K562 (cell line): ENCODE results near the gene ZNF680. TPM values are rescaled to one million over a fixed set of nuclear protein-coding genes. Genes with fewer than 3 reads are reported as not detected.

ENCODE experiments used
- ATAC-seq: fragments of 200-7000 bp; cut with Tn5 transposase; 3 replicates; pipeline ENCODE4 v1.9.1; 2020; ENCODE audit warnings: moderate library complexity
- BruUV-seq: library from RNA; stranded (reverse); fragments of 400-500 nt; replicated peaks from 2 replicates; lab custom pipeline; 2021; lab: Mats Ljungman, UMichigan
- CTCF ChIA-PET: fragments of 300-600 bp; formaldehyde crosslinking; extraction: SDS; loops from one replicate; lab custom pipeline; 2021; ENCODE audit warnings: low intra/inter-chr PET ratio; lab: Yijun Ruan, JAX
- POLR2A ChIA-PET: fragments of 300-600, 350-650 bp; sonication (Branson Sonifier 250); formaldehyde crosslinking; extraction: SDS; loops from one replicate; lab custom pipeline; 2021; ENCODE audit warnings: antibody characterized with exemption, inconsistent platforms; lab: Yijun Ruan, JAX
- DNase-seq, 4 experiments: peaks; one replicate each; pipeline versions ENCODE4 v3.0.0 to v3.0.0-alpha.2; 2011 to 2018; ENCODE audit warnings: low spot score in 3 of 4, mixed read lengths in 3 of 4; ENCODE audit errors: extremely low read depth in 1 of 4
- FAIRE-seq: peaks from 2 replicates; lab custom pipeline; 2011; peaks lifted over from hg19 to GRCh38; lab: Jason Lieb, UNC
- H2AFZ ChIP-seq: 2 replicates; pipeline ENCODE4 v1.6.0; 2011; ENCODE audit warnings: low read depth, low read length, control low read depth, inconsistent platforms
- H3K27ac ChIP-seq: fragments of 200-600 bp; 3 replicates; pipeline ENCODE4 v1.8.0; 2011; ENCODE audit warnings: low read depth, mild to moderate bottlenecking, control low read depth, inconsistent platforms, low read length, moderate library complexity, mixed read lengths; ENCODE audit errors: extremely low read depth
- H3K27me3 ChIP-seq, 2 experiments: fragments of 300-600 bp in 1 of 2; 2 replicates in 1 of 2; 3 replicates in 1 of 2; pipeline versions ENCODE4 v1.6.0 to v1.8.0; 2011; ENCODE audit warnings: inconsistent platforms in 2 of 2, low read length in 2 of 2, mild to moderate bottlenecking in 1 of 2, mixed read lengths in 1 of 2, moderate library complexity in 1 of 2; ENCODE audit not compliant: control insufficient read depth in 2 of 2, insufficient read depth in 2 of 2
- H3K36me3 ChIP-seq: fragments of 300-600 bp; 3 replicates; pipeline ENCODE4 v1.8.0; 2011; ENCODE audit warnings: mild to moderate bottlenecking, low read length, inconsistent platforms; ENCODE audit not compliant: control insufficient read depth, insufficient read depth
- H3K4me1 ChIP-seq, 2 experiments: fragments of 200-600 bp in 1 of 2; replicated peaks in 1 of 2; 2 replicates in 1 of 2; 3 replicates in 1 of 2; pipeline versions ENCODE4 v1.5.1 to v1.8.0; 2011; ENCODE audit warnings: inconsistent platforms in 2 of 2, low read length in 2 of 2, mild to moderate bottlenecking in 1 of 2, mixed read lengths in 1 of 2, moderate library complexity in 1 of 2; ENCODE audit not compliant: control insufficient read depth in 2 of 2, insufficient read depth in 2 of 2
- H3K4me2 ChIP-seq: 2 replicates; pipeline ENCODE4 v1.6.1; 2011; ENCODE audit warnings: low read length, control low read depth, inconsistent platforms, mixed read lengths; ENCODE audit not compliant: insufficient read depth
- H3K4me3 ChIP-seq: fragments of 200-600 bp; sonication (generic), shearing (Covaris generic); 2 replicates; pipeline ENCODE4 v1.5.1; 2016; ENCODE audit warnings: control low read depth, inconsistent platforms
- H3K79me2 ChIP-seq: fragments of 200-600 bp; 3 replicates; pipeline ENCODE4 v1.8.0; 2011; ENCODE audit warnings: low read length, inconsistent platforms; ENCODE audit not compliant: control insufficient read depth, insufficient read depth
- H3K9ac ChIP-seq, 2 experiments: 2 replicates each; pipeline versions ENCODE4 v1.6.0 to v1.6.1; 2011; ENCODE audit warnings: low read depth in 2 of 2, low read length in 2 of 2, control low read depth in 1 of 2, inconsistent platforms in 1 of 2, mild to moderate bottlenecking in 1 of 2, mixed read lengths in 1 of 2; ENCODE audit not compliant: insufficient read depth in 1 of 2
- H3K9me1 ChIP-seq: one replicate; pipeline ENCODE4 v1.6.0; 2011; ENCODE audit warnings: inconsistent platforms, mild to moderate bottlenecking, low read length, moderate library complexity; ENCODE audit not compliant: control insufficient read depth, insufficient read depth
- H3K9me3 ChIP-seq: replicated peaks from 2 replicates; pipeline ENCODE4 v1.5.1; 2011; ENCODE audit warnings: low read depth, low read length, inconsistent platforms; ENCODE audit not compliant: control insufficient read depth, insufficient read depth
- H4K20me1 ChIP-seq: replicated peaks from 2 replicates; pipeline ENCODE4 v1.6.1; 2011; ENCODE audit warnings: low read length, inconsistent platforms, mixed read lengths; ENCODE audit not compliant: control insufficient read depth, insufficient read depth
- LEF1 ChIP-seq: fragments of 450-650 bp; IDR thresholded peaks from 2 replicates; pipeline ENCODE4 v1.6.1; 2016; ENCODE audit warnings: mild to moderate bottlenecking
- NCOA2 ChIP-seq, 2 experiments: fragments of 450-650 bp; IDR thresholded peaks; 2 replicates each; pipeline ENCODE4 v1.6.1; 2018; ENCODE audit warnings: mild to moderate bottlenecking in 2 of 2, moderate library complexity in 1 of 2; ENCODE audit not compliant: partially characterized antibody in 2 of 2
- RFX7 ChIP-seq: fragments of 250-450 bp; sonication (Bioruptor Pico); IDR thresholded peaks from 2 replicates; pipeline ENCODE4 v1.5.1; 2021; ENCODE audit warnings: mild to moderate bottlenecking
- XRCC3 ChIP-seq: fragments of 450-650 bp; IDR thresholded peaks from 2 replicates; pipeline ENCODE4 v1.6.1; 2017; ENCODE audit warnings: mild to moderate bottlenecking, moderate library complexity
- ZFPM2 ChIP-seq: fragments of 250-450 bp; sonication (Bioruptor Pico); IDR thresholded peaks from 2 replicates; pipeline ENCODE4 v1.5.1; 2022; ENCODE audit warnings: mild to moderate bottlenecking
- ZNF282 ChIP-seq: sonication (generic); formaldehyde crosslinking; IDR thresholded peaks from 2 replicates; pipeline ENCODE4 v1.8.1; 2023; ENCODE audit warnings: missing genetic modification reagents
- ZNF436 ChIP-seq: fragments of 250-450, 450-650 bp; sonication (Bioruptor Pico); formaldehyde crosslinking; IDR thresholded peaks from 2 replicates; pipeline ENCODE4 v1.7.0; 2020; ENCODE audit warnings: mild to moderate bottlenecking
- ZNF583 ChIP-seq: fragments of 250-450 bp; sonication (Bioruptor Pico); IDR thresholded peaks from 2 replicates; pipeline ENCODE4 v1.4.0; 2020
- ZNF764 ChIP-seq: fragments of 250-450 bp; sonication (Bioruptor Pico); IDR thresholded peaks from 2 replicates; pipeline ENCODE4 v1.4.0; 2020; ENCODE audit warnings: low read depth, mild to moderate bottlenecking, moderate library complexity
- in situ Hi-C: fragments of 300-500 bp; cut with MboI; formaldehyde crosslinking; loops from 4 replicates; pipeline ENCODE4 v1.15.0; 2018; ENCODE audit warnings: inconsistent platforms, mixed read lengths
- intact Hi-C: fragments of 100-400 bp; cut with micrococcal nuclease; formaldehyde crosslinking; loops from 2 replicates; pipeline ENCODE4 v1.14.2; 2022
- polyA plus RNA-seq, 8 experiments: library from polyadenylated mRNA; depleted of rRNA in 4 of 8; stranded (reverse) in 5 of 8; unstranded in 3 of 8; fragments of >200 nt; fragmentation: Nextera tagmentation in 2 of 8; fragmentation: Illumina TruSeq in 1 of 8; extraction: Ambion mirVana in 2 of 8; extraction: Trizol in 1 of 8; gene quantifications; 2 replicates each; pipeline versions ENCODE4 v1.2.1 to v1.2.3, GENCODE V29; 2011 to 2014; ENCODE audit warnings: inconsistent platforms in 1 of 8, missing spikeins in 1 of 8
- total RNA-seq, 7 experiments: library from RNA; depleted of rRNA in 6 of 7; stranded (reverse); fragments of >200 nt in 6 of 7; fragmentation: Illumina TruSeq in 2 of 7; extraction: Trizol in 2 of 7; gene quantifications; 2 replicates each; pipeline versions ENCODE4 v1.2.1 to v1.2.3, GENCODE V29; 2011 to 2021; ENCODE audit warnings: low replicate concordance in 1 of 7
- TF ChIP-seq, protein P1 (sequence below): fragments of 250-450 bp; sonication (Bioruptor Pico); IDR thresholded peaks from 2 replicates; pipeline ENCODE4 v1.4.0; 2020; ENCODE audit warnings: borderline replicate concordance
- TF ChIP-seq, protein P2 (sequence below): fragments of 250-450 bp; sonication (Bioruptor Pico); IDR thresholded peaks from 2 replicates; pipeline ENCODE4 v1.8.0; 2021; ENCODE audit warnings: moderate library complexity, mild to moderate bottlenecking, inconsistent platforms

The ZNF680 gene
- total and polyA plus RNA-seq, 9 of the 15 experiments (the other 6 are each of a cell fraction or from before 2014, with no cell fraction given) = 7.0 to 25.0 (median 12.0) TPM

DNA sequence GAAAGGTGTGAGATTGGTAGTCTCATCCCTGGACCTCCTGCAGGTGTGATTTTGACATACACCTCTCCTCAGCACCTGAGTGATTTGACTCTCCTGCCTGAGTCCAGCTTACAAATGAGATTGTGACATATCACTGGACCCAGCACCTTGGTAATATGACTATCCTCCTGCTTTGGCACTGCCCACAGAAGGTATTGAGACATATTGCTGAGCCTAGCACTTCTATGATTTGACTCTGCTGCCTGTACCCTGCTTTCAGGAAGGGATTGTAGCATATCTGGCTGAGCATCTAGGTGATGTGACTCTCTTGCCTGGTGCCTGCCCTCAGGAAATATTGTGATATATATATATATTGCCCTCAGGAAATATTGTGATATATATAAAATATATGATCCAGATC, 43.5 kb upstream of the ZNF680 start:
- no peaks in the 10 kb centered on the region for H3K36me3 ChIP-seq
- POLR2A ChIA-PET = no interaction called here
- no peak for DNase-seq
- TF ChIP-seq ZNF764 (CRISPR knock-in tag) (no peak), LEF1 (no peak), ZNF436 (CRISPR knock-in tag) (no peak), ZNF583 (no peak), ZFPM2 (CRISPR knock-in tag) (no peak), RFX7 (CRISPR knock-in tag) (no peak), XRCC3 (no peak), NCOA2 (IDR thresholded peaks at IDR 0.05; ENCODE audit: partially characterized antibody in 2 of 2) (no peak), ZNF282 (CRISPR knock-in tag) (no peak)
- TF ChIP-seq, protein P1, sequence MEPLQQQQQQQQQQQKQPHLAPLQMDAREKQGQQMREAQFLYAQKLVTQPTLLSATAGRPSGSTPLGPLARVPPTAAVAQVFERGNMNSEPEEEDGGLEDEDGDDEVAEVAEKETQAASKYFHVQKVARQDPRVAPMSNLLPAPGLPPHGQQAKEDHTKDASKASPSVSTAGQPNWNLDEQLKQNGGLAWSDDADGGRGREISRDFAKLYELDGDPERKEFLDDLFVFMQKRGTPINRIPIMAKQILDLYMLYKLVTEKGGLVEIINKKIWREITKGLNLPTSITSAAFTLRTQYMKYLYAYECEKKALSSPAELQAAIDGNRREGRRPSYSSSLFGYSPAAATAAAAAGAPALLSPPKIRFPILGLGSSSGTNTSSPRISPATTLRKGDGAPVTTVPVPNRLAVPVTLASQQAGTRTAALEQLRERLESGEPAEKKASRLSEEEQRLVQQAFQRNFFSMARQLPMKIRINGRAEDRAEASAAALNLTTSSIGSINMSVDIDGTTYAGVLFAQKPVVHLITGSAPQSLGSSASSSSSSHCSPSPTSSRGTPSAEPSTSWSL (CRISPR knock-in tag) = no peak
- TF ChIP-seq, protein P2, sequence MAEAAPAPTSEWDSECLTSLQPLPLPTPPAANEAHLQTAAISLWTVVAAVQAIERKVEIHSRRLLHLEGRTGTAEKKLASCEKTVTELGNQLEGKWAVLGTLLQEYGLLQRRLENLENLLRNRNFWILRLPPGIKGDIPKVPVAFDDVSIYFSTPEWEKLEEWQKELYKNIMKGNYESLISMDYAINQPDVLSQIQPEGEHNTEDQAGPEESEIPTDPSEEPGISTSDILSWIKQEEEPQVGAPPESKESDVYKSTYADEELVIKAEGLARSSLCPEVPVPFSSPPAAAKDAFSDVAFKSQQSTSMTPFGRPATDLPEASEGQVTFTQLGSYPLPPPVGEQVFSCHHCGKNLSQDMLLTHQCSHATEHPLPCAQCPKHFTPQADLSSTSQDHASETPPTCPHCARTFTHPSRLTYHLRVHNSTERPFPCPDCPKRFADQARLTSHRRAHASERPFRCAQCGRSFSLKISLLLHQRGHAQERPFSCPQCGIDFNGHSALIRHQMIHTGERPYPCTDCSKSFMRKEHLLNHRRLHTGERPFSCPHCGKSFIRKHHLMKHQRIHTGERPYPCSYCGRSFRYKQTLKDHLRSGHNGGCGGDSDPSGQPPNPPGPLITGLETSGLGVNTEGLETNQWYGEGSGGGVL (CRISPR knock-in tag) = no peak
- no peaks in the 10 kb centered on the region for H3K27me3 ChIP-seq
- no peak overlapping the region for H3K4me2 ChIP-seq
- intact Hi-C loops (no loop called here), in situ Hi-C loops (no loop called here)
- no peak overlapping the region for H3K9ac ChIP-seq
- H2AFZ ChIP-seq = no peak overlapping the region
- H3K79me2 ChIP-seq = no peaks in the 10 kb centered on the region
- no TSS peak for BruUV-seq
- no peaks in the 10 kb centered on the region for H4K20me1 ChIP-seq
- H3K9me1 ChIP-seq = no peaks in the 10 kb centered on the region
- no peak overlapping the region for H3K27ac ChIP-seq
- H3K4me3 ChIP-seq = no peak overlapping the region
- CTCF ChIA-PET = no interaction called here
- no peaks in the 10 kb centered on the region for H3K9me3 ChIP-seq
- no peaks in the 10 kb centered on the region for H3K4me1 ChIP-seq
- no peak for ATAC-seq
- FAIRE-seq = no peak
